ENCODE measurements around the gene GRIN1. TPM values are rescaled to one million over a fixed set of nuclear protein-coding genes. Genes with fewer than 3 reads are reported as not detected.
A peak's percentile ranks its signal among the peaks of the same experiment; 100 is the strongest.

The GRIN1 gene
- total and polyA plus RNA-seq, 10 of the 15 experiments (the other 5 are each of a cell fraction or from before 2014, with no cell fraction given), result 0.05 to 0.10 (median 0.06) TPM; not detected in 6

- peak overlapping the region; percentile 82 for H3K4me2 ChIP-seq (ENCODE audit: control insufficient read depth, insufficient read depth)
- in situ Hi-C loops (cut with MboI), result no loop called here
- FAIRE-seq, result no peak
- peaks cover 8% of the 10 kb centered on the region; the same call in 1 of the 2 replicates for H3K4me1 ChIP-seq (ENCODE audit: control insufficient read depth, insufficient read depth, low read length)
- SMC1A ChIA-PET (ENCODE audit: uncharacterized antibody, unreplicated experiment), result interaction anchor here (1.0 kb wide), 1 partner anchor 11 kb away, joined by 3 read pairs; no protein-coding TSS in a partner anchor
- BruUV-seq (replicated peaks), result no TSS peak
- CTCF ChIA-PET, result interaction anchor here (1.4 kb wide), 1 partner anchor 38 kb away, joined by 3 read pairs; no protein-coding TSS in a partner anchor
- no peak overlapping the region for H3K9ac ChIP-seq (ENCODE audit: control insufficient read depth, insufficient read depth, low read length)
- POLR2A ChIA-PET, result interaction anchor here (0.9 to 4.4 kb wide), 6 partner anchors 10 to 82 kb away, joined by 3 to 37 read pairs (median 8); partner anchors contain the start of gene MAN1B1
- H3K4me3 ChIP-seq, result no peak overlapping the region
- RAD21 ChIA-PET (ENCODE audit: unreplicated experiment), result interaction anchor here (0.8 to 4.3 kb wide), 5 partner anchors 18 to 73 kb away, joined by 3 to 25 read pairs (median 3); no protein-coding TSS in a partner anchor
- H4K20me1 ChIP-seq (ENCODE audit: control insufficient read depth, insufficient read depth), result no peaks in the 10 kb centered on the region
- ATAC-seq, result peak; percentile 20
- WGBS (ENCODE audit: insufficient coverage, insufficient replicate concordance, low lambda C conversion rate, missing lambda C conversion rate), result under 1% methylated on average over 19 of the region's 36 CpGs
- TF ChIP-seq, protein P1, sequence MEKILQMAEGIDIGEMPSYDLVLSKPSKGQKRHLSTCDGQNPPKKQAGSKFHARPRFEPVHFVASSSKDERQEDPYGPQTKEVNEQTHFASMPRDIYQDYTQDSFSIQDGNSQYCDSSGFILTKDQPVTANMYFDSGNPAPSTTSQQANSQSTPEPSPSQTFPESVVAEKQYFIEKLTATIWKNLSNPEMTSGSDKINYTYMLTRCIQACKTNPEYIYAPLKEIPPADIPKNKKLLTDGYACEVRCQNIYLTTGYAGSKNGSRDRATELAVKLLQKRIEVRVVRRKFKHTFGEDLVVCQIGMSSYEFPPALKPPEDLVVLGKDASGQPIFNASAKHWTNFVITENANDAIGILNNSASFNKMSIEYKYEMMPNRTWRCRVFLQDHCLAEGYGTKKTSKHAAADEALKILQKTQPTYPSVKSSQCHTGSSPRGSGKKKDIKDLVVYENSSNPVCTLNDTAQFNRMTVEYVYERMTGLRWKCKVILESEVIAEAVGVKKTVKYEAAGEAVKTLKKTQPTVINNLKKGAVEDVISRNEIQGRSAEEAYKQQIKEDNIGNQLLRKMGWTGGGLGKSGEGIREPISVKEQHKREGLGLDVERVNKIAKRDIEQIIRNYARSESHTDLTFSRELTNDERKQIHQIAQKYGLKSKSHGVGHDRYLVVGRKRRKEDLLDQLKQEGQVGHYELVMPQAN (conservative IDR thresholded peaks at IDR 0.05), result no peak; the same call in 1 of the 2 replicates
- TF ChIP-seq KLF5 (IDR thresholded peaks at IDR 0.05; ENCODE audit: partially characterized antibody) (no peak), STAT1 (conservative IDR thresholded peaks at IDR 0.05) (no peak), ATF2 (IDR thresholded peaks at IDR 0.05; ENCODE audit: low read length) (no peak), JUND (IDR thresholded peaks at IDR 0.05; ENCODE audit: low read depth, low read length) (no peak), BHLHE40 (IDR thresholded peaks at IDR 0.05; ENCODE audit: borderline replicate concordance in 1 of 2, low read depth in 2 of 2, low read length in 1 of 2) (peak; percentile 26 to 71; a peak in 3 of 4 replicates), RAD51 (IDR thresholded peaks at IDR 0.05) (no peak), SUZ12 (IDR thresholded peaks at IDR 0.05; ENCODE audit: unreplicated experiment) (peak; percentile 88), KAT2A (conservative IDR thresholded peaks at IDR 0.05; ENCODE audit: control insufficient read depth, low read depth, low read length) (no peak), FOXK2 (IDR thresholded peaks at IDR 0.05) (no peak), CHD4 (IDR thresholded peaks at IDR 0.05) (no peak), POU2F2 (IDR thresholded peaks at IDR 0.05; ENCODE audit: borderline replicate concordance, low read depth, low read length) (no peak), MAX (IDR thresholded peaks at IDR 0.05; ENCODE audit: low read depth, low read length) (peak; percentile 43; the same call in 1 of the 2 replicates), NR2F1 (conservative IDR thresholded peaks at IDR 0.05) (no peak), ETV6 (conservative IDR thresholded peaks at IDR 0.05 in 1 of 2, IDR thresholded peaks at IDR 0.05 in 1 of 2; ENCODE audit: borderline replicate concordance in 1 of 2, low read depth in 1 of 2) (no peak), SIX5 (IDR thresholded peaks at IDR 0.05; ENCODE audit: low read depth, low read length, severe bottlenecking) (no peak), RUNX3 (IDR thresholded peaks at IDR 0.05; ENCODE audit: low read length) (no peak)
- TF ChIP-seq, protein P2, sequence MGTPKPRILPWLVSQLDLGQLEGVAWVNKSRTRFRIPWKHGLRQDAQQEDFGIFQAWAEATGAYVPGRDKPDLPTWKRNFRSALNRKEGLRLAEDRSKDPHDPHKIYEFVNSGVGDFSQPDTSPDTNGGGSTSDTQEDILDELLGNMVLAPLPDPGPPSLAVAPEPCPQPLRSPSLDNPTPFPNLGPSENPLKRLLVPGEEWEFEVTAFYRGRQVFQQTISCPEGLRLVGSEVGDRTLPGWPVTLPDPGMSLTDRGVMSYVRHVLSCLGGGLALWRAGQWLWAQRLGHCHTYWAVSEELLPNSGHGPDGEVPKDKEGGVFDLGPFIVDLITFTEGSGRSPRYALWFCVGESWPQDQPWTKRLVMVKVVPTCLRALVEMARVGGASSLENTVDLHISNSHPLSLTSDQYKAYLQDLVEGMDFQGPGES (IDR thresholded peaks at IDR 0.05), result no peak
- H3K9me3 ChIP-seq (replicated peaks; ENCODE audit: control insufficient read depth, insufficient read depth, low read length), result no peaks in the 10 kb centered on the region
- intact Hi-C loops (cut with micrococcal nuclease; ENCODE audit: unreplicated experiment), result no loop called here
- H3K36me3 ChIP-seq (ENCODE audit: control insufficient read depth in 2 of 2, insufficient read depth in 2 of 2, low read length in 1 of 2), result no peaks in the 10 kb centered on the region
- H2AFZ ChIP-seq (ENCODE audit: control insufficient read depth, low read depth, low read length), result no peak overlapping the region
- H3K27ac ChIP-seq (ENCODE audit: control insufficient read depth, insufficient read depth), result no peak overlapping the region
- peaks cover 0 to 8% of the 10 kb centered on the region in 2 experiments; a peak in 3 of 4 replicates for H3K27me3 ChIP-seq (replicated peaks in 1 of 2; ENCODE audit: control insufficient read depth in 2 of 2, insufficient read depth in 2 of 2, low read length in 1 of 2)
- no peak for DNase-seq (ENCODE audit: low read depth, low spot score)
- no peaks in the 10 kb centered on the region for H3K79me2 ChIP-seq (ENCODE audit: control insufficient read depth, insufficient read depth, low read length)
These were observed 29.6 kb downstream of the GRIN1 start for GRCh38 chr9:137168573-137168903.
